ENCODE results near the gene CRB3.

DNA sequence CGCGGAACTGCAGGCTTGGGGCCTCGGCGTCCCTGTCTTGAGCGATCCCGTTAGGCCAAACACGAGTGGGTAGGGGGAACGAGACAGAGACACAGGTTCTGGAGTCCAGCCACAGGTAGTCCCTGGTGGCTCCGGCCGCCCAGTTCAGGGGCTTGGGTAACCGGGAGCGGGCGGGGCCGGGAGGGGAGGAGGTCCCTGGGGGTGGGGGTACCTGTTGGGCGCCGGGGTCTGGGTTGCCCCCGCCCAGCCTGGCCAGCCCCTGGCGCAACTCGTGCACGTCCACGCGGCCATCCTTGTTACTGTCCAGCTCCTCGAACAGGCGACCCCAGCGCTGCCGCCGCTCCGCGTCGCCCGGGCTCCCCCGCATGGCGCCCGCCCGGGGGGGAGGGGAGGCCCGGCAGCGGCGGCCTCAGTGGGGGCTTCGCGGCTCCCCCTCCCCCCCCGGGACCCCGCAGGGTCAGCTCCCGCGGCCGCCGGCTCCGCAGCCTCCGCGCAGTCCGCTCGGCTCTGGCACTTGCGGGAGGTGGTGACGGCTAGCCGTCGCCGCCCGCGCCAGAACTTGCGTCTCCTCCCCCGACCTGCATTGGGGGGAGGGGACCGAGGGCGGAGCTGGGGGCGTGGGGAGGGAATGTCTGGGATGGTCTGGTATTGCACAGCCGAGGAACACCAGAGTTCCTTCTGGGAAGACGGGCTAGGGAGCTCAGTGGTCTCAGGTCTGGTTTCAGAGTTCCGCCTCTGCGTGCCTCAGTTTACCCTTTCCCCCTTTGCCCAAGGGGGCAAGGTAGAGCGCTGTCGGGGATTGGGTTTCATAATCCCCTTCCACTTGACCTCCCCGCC is 4.6 kb upstream of the CRB3 start, which contains the start of gene SLC25A23:
- TF ChIP-seq ZNF547 (CRISPR knock-in tag; IDR thresholded peaks at IDR 0.05) (no peak), ZNF510 (CRISPR knock-in tag; IDR thresholded peaks at IDR 0.05; ENCODE audit: low read depth) (no peak), NFRKB (IDR thresholded peaks at IDR 0.05) (no peak)

All from HepG2 (cell line).